Middle frontal gyrus (tissue), 1 donor: ENCODE measurements around the gene COX6A2.

ENCODE experiments used
- DNase-seq: peaks from one replicate; pipeline ENCODE4 v3.0.0-alpha.2; 2015; ENCODE audit warnings: low spot score; ENCODE audit errors: extremely low spot score

COX6A2 gene

DNA sequence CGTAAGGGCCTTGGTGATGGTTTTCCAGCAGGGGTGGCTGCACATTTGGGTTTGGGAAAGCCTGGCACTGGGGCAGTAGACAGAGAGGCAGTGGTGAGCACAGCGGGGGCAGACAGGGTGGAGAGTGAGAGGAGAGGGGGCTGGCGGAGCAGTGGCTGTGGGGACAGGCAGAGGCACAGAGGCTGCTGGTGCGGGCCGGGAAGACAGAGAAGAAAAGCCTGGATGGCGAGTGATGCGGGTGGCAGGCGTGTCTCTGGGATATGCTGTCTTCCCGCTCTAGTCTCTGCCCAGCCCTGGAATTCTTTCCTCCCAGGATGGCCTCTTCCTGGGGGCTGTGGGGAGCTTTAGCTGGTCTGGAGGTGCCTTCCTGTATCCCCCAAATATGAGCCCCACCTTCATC lies 18.1 kb downstream of the COX6A2 start:
- DNase-seq, result no peak

- no peak for DNase-seq
Observed at GRCh38 chr16:31409433-31409832, 18.7 kb downstream of the COX6A2 start.

- no peak for DNase-seq
Observed at GRCh38 chr16:31407406-31407805, 20.8 kb downstream of the COX6A2 start.

GRCh38 chr16:31404353-31405064 lies 23.7 kb downstream of the COX6A2 start:
- no peak for DNase-seq

GRCh38 chr16:31403590-31404352 lies 24.4 kb downstream of the COX6A2 start:
- no peak for DNase-seq

DNA sequence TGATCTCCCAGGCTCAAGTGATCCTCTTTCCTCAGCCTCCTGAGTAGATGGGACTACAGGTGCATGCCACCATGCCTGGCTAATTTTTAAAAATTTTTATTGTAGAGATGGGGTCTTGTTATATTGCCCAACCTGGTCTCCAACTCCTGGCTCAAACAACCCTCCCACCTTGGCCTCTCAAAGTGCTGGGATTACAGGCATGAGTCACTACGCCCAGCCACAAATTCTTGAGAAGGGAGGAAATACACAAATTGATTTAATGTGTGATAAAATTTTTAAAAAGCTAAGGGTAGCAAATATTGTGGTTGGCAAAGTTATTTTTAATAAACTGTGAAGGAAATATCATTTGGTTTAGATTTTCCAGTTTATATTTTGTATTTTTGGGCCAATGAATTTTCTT lies 25.5 kb downstream of the COX6A2 start:
- no peak for DNase-seq

DNA sequence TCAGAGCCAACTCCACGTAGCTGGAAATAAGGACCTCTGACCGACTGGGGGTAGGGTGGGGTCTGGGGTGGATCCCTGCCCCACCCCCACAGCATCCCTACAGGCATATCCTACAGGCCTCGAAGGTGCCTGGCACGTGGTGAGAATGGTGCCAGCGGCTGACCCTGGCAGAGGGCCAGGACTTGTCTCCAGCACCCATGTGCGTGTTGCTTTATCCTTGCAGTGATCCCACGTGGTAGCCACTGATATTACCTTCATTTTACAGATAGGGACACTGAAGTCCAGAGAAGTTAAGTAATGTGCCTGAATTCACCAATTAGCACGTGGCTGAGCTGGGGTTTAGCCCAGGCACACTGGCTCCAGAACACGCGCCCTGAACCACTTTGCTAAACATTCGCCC lies 26.7 kb downstream of the COX6A2 start:
- DNase-seq, result no peak

- DNase-seq, result no peak
Observed at GRCh38 chr16:31400191-31400590, 28.0 kb downstream of the COX6A2 start.

DNA sequence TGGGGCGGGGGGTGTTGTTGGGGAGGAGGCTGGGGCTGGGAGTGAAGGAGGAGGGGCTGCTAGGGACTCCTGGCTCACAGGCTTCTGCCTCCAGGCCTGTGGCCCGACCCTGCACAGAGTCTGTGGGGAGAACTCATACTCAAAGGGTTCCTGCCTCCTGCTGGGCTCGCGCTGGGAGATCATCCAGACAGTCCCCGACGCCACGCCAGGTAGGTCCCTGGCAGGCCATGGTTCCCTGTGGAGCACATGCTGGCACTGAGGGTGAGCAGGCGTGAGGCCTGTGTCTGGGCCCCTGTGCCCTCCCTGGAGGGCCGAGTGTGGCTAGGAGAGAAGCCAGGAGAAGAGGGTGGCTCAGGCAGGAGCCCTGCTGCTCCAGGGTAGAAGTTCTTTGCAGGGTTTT lies 30.5 kb downstream of the COX6A2 start:
- no peak for DNase-seq

GRCh38 chr16:31397096-31397660 lies 31.0 kb downstream of the COX6A2 start:
- DNase-seq, result no peak

- no peak for DNase-seq
Observed at GRCh38 chr16:31395647-31396046, 32.5 kb downstream of the COX6A2 start.

DNA sequence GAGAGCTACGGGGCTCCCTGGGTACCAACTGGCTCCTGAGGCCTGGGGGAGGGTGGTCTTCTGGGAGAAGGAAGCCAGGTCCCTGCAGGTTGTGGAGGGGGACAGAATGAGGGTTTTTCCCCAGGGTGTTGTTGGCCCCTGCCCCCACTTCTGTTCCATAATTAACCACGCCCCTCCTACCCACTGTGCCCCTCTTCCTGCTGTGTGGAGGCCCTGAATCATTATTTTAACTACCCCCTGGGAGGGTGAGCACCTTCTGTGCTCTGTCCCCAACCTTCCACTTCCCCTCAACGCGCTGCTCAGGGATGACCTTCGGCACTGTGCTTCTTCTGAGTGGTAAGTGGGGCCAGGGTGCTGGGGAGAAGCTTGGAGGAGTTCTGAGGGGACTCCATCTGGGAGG lies 35.1 kb downstream of the COX6A2 start, which contains the start of gene ITGAD:
ITGAD (plus strand) TSS at position 280 of the 400 bp plus-strand sequence; CDS start at position 306, 26 bp downstream.
- DNase-seq, result no peak

GRCh38 chr16:31390504-31391041 lies 37.6 kb downstream of the COX6A2 start:
- no peak for DNase-seq

- no peak for DNase-seq
Observed at GRCh38 chr16:31388535-31388934, 39.6 kb downstream of the COX6A2 start.

- DNase-seq, result peak; percentile 18
Observed at GRCh38 chr16:31386157-31386984, 41.8 kb downstream of the COX6A2 start.

DNA sequence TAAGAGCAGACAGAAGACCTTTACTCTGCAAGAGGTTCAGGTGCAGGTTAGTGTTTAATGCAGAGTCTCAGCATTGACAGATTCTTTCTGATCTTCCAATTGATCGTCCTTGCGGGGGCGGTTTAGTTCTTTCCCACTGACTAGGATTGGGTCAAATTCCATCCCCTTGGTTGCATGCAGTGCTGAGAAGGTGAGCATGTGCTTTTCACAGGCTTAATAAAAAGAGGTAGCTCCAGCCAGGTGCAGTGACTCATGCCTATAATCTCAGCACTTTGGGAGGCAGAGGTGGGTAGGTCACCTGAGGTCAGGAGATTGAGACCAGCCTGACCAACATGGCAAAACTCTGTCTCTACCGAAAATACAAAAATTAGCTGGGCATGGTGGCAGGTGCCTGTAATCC lies 42.5 kb downstream of the COX6A2 start:
- no peak for DNase-seq

GRCh38 chr16:31382485-31383161 lies 45.5 kb downstream of the COX6A2 start:
- DNase-seq, result no peak

GRCh38 chr16:31380201-31380600 lies 48.0 kb downstream of the COX6A2 start:
- no peak for DNase-seq
